Hindlimb muscle (tissue), 1 donor: ENCODE data around the gene TUBAL3. TPM values are rescaled to one million over a fixed set of nuclear protein-coding genes. Genes with fewer than 3 reads are reported as not detected.

Experiments
- DNase-seq: peaks from one replicate; pipeline ENCODE4 v3.0.0-alpha.2; 2013
- polyA plus RNA-seq: library from polyadenylated mRNA; unstranded; fragments of 120-200 nt; gene quantifications from one replicate; pipeline ENCODE4 v1.2.1, GENCODE V29; 2013; ENCODE audit not compliant: insufficient read length

TUBAL3 gene
- not detected for polyA plus RNA-seq

DNA sequence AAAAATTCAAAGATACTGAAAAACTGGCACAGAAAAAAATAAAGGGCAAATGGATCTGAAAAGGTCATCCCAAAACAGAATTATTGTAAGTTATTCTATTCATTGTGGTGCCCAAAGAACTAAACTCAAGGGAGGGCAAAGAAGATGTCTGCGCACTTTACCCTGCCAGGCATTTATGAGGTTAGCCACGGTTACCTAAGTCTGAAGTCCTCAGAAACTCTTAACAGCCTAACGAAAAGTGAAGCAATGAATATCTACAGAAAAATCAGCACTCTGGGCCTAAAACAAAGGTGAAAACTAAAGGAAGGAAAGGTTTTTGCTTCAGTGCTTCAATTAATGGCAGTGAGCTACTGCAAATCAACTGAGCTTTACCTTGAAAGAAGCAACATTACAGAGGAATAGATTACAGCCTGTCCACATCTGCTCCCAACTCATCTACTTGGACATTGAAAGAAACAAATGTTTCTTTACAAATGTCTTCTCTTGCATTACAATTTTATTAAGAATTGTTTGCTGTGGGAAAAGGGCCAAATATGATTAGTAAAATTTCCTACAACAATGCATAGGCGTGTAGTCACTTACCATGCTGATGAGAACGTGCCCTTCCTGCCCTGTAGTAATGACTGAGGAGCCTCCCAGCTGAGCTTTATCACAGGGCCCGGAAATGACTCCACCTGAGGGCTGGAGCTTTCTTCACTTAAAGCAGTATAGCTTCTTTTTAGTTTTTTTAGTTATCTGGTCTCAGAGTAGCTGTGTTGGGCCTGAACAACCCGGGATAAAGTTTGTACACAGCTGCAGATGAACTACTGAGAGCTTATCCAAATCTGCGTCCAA is at the start of gene TUBAL3:
Gene TUBAL3, minus strand, starts transcription at position 621 of the 834 bp plus-strand sequence. Its CDS starts 36 bp downstream, at position 585.
- DNase-seq: no peak

DNA sequence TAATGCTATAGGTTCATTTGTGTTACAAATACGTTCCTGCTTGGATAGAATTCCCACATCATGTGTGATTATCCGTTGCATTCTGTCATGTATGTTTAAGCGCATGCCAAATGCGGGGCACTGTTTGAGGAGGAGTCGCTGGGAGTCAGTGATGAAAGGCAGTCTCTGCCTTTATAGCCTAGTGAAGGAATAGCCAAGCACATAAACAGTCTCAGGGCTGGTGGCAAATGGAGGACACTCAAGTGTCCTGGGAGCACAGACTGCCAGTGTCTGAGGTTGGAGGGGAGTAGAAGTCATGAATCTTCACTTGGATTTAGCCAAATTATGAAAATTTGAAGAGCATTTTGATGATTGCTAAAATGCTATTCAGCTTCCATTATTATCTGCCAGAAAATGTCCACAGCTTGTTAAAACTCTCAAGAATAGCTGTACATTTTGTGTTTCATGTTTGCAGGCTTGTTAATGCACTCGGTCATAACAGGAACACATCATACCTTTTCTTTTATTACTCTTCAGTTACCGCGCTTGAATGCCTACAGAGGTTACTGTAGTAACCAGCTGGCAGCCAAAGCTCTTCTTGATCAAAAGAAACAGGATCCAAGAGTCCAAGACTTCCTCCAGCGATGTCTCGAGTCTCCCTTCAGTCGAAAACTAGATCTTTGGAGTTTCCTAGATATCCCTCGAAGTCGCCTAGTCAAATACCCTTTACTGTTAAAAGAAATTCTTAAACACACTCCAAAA is 49.3 kb upstream of the TUBAL3 start:
- no peak for DNase-seq

DNA sequence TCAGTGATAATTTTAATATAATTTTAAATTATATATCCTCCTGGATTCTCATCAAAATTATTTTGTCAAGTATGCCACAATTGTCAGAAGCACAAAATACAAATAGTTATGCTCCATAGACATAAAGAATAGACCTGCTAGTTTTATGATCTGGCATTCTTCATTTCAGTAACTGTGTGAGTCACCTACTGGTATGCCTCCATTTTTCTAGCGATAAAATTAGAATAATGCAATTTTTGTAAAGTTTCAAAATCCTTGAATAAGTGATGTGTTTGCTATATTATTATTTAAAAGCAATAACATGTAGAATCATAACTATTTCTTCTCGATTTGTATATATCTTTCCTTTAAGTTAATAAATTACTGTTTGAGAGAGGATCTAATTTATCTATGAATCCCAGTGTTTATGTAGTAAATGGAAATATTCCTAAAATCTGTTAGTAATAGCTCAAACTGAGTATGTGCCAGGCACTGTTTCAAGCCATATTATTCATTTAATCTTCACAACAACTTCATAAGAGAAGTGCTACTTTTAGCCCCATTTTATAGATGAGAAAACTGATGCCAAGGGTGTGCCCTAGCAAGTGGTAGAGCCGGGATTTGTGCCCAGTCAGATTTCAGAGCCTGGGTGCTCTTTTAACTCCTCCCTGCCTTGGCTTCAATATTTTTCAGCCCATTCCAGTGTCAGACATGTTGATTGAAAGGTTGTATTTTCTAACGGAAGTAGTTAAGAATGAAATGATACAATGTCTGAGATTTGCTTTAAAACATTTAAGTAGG is 46.2 kb upstream of the TUBAL3 start:
- no peak for DNase-seq

DNA sequence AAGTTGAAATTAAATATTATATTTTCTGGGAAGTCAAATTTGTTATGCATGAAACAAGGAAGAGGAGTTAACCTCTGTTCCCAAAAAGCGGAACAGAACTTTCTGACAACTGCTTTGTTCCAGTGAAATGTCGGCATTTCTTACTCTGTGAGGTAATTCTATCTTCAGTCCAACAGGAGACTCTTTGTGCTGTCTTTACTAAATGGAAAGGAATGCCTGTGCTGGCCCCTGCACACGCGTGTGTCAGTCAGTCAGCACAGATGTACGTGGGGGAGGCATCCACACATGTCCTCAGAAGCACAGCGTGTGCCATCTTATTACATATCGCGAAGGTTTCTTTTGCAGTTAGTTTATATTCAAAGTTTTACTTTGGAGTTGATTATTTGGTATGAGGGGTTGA is 45.2 kb upstream of the TUBAL3 start:
- peak; percentile 63 for DNase-seq

DNA sequence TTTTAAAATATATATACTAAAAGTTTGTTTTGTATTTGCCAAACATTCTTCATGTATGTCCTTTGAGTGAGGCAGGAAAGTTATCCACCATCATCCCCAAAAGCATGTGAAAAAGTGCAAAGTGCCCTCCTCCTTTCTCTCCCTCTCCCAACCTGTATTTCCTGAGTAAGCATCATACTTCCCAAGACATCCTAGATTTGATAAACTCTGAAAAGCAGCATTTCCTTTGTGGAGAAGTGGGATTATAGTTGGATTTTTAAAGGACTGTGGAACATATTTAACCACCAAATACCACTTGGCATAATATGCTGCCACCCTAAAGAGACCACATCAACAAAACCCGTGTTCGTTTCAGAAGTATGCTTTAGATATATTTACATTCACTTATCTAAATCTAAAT is 44.6 kb upstream of the TUBAL3 start:
- DNase-seq: no peak

DNA sequence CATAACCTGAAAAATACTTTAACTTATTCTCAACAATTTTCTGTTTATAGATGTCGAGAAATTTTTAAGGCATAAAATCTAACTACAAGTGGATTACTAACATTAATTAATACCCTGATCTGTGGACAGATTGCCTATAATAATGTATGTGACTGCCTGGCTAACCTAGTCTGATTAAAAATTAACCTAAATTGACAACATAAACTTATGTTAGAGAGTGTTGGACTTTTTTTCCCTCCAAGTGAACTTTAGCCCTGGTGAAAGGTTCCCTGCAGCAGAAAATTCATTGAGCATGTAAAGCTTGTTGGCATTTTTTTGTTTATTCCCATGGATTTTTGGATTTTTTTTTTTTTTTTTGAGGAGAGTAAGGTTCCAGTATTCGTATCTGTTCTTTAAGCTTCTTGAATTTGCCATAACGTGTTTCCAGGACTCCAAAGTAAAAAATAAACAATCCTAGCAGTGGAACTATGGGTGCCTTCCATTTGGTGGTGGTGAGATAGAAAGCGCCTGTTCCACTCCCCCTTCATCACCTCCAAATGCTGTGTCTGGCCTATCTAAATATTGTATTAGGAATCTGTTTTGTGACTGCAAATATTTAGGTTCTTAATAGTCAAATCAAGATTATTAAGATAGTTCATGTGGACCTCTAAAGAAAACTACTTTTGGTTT is 43.8 kb upstream of the TUBAL3 start:
- DNase-seq: no peak

DNA sequence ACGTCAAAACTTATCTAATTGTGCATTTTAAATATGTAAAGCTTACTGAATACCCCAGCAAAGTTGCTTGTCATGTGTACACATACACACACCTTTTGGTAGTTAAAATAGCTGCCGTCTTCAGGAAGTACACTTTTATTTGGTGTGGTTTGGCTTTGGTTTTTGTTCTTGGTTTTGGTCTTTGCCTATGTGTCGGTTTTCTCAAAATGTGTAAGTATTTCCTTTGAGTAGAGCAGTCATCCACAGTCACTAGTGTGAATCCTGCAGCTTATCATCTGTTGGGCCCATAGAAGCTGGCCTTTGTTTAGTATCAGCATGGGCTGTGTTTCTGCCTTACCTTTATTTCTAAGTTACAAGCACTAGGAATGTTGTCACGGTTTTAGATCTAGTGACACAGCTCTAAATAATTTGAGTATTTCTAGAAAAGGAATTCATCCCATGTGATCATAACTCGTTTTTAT is 43.0 kb upstream of the TUBAL3 start:
- peak; percentile 34 for DNase-seq

DNA sequence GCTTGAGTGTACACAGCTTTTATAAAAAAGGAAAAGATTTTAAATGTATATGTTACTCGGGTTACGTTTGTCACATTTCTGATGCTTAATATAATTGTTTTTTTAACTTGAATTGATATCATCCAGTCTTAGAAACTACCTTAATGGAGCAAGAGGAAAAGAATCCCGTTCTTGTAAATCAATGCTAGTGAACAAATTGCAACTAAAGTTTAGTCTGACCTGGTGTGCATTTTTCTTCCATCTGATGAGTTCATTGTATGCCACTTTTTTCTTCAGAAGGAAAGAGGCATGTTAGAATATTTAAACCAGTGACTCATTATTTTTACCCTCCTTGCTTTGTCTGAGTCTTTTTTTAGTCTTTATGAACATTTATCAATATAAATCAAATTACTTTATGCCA is 42.4 kb upstream of the TUBAL3 start:
- DNase-seq: no peak

DNA sequence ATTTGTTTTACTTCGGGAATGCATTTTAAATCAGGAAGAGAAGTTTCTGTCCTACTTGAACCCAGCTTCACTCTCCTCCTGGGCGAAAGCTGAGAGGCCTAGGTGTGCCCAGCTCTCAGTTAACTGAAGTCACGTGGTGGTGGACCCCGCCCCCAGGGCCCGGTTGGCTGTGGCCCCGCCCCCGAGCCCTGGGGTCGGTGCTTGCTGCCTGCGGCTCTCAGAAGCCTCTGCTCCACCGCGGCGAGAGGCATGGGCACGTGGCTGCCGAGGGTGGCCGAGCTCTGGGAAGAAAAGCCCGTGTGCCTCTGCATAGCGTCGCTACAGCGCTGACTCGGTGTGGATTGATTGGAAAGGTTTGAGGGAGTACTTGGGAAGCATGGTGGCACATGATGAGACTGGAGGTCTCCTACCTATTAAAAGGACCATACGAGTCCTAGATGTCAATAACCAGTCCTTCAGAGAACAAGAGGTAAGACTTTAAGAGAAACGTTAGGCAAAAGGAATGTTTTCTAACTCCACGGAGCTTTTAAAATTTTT is 41.8 kb upstream of the TUBAL3 start:
- DNase-seq: peak; percentile 93

DNA sequence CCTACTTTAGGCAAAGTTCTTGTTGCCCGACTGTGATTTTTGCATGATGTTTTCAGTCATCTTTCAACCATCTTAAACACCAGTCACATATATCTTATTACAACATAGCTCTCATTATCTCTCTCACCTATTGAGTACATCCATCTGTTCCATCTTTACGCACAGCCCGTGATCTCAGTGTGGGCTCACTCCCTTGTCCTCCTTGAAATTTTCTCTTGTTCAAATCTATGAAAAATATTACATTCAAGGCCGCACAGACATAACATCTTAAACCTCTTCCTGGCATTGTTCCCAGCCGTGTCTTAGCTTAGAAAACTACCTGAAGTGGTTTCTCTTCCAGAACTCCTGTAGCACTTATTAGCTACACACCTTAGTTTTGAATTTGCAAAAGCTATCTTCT is 40.4 kb upstream of the TUBAL3 start:
- DNase-seq: no peak

DNA sequence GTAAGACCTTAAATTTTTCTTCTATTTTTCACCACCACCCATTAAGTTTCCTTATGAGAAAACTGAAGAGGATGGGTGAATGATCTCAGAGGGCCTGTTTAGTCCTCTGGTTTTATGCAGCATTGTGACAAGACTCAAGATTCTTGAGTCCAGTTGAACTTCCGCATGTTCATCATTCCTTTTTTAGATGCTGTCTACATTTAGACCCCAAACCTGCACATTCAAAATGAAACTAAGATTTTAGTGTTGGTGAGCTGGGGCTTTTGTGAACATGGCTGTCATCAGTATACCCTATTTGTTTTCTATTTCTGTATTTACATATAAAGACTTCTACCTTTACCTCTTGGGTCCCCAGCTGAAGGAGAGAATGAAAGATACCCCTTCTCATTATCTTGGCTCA is 38.8 kb upstream of the TUBAL3 start:
- DNase-seq: no peak

DNA sequence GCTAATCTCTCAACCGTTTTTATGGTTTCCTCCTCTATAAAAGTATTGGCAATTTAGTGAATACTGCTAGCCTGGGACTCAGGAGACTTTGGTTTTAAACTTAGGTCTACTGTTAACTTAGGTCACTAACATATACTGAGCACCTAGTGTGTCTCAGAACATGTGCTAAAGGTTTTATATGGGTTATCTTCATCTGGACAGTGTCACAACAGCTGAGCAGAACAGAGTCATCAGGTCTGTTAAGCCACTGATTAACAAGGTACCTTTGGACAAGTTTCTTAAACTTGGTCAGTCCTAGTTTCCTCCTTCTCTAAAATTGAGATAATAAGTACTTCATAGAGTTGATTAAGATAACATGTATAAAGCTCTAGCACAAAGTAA is 38.4 kb upstream of the TUBAL3 start:
- DNase-seq: no peak

DNA sequence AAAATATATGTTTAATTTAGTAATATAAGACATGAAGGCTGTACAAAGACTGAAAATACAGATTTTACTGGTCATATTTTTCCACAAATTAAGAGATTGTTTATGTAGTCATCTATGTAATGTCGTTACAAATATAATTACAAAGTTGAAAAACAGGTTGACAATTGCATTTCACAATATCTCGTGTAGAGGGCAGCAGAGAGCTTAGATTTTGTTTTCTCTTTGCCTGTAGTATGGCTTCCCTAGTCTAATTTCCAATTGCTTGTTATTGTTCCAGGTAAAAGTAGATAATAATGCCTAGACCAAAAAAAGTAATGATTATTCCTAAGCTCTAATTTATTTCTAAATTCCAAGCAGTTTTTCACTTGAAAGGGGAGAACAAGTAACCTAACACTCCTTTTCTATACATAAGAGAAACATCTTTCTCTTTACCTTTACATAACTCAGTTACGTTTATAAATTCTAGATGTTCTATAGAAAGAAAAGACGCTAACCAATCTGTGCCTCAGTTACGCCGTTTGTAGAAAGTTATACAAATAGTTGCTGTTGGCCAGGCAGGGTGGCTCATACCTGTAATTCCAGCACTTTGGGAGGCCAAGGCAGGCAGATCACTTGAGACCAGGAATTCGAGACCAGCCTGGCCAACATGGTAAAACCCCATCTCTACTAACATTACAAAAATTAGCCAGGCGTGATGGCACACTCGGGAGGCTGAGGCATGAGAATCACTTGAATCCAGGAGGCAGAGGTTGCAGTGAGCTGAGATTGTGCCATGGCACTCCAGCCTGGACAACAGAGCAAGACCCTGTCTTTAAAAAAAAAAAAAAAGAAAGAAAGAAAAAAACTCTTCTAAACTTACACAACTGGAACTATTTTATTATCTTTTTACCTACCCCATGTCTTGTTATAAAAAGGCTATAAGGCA is 37.7 kb upstream of the TUBAL3 start:
- no peak for DNase-seq

DNA sequence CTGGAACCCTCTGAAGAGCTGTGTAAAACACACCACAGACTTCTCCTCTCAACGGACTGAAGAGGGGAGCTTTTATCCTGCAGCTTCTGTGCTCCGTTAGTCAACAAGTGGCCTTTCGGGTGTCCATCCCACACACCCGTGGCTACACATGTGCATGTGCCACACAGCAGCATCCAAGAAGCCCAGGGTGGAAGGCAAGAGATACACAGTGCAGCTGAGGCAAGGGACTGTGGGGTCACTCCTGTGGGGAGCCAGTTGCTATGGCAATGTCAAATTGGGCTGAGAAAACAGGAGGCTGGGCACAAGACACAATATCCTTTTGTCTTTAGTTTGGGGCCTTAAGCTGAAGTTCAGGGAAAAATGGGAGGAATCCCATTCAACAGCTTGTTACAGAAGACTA is 36.5 kb upstream of the TUBAL3 start:
- no peak for DNase-seq

DNA sequence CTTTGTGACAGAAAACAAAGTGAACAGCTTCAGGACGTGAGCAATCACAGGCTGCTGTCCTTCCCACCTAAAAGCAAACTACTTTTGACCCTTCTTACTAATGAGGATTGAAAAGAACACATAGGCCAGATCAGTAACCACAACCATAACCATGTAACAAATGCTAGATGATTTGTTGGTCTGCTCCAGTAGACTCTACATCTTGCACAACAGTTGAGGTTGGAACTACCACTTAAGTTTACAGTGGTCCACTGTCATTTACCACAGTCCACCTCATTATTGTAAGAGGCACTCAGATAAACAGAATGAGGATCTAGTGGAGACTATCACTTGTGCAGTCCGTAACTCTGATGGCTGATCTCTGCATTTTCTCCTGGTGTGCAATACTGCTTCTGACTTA is 35.6 kb upstream of the TUBAL3 start:
- DNase-seq: no peak

DNA sequence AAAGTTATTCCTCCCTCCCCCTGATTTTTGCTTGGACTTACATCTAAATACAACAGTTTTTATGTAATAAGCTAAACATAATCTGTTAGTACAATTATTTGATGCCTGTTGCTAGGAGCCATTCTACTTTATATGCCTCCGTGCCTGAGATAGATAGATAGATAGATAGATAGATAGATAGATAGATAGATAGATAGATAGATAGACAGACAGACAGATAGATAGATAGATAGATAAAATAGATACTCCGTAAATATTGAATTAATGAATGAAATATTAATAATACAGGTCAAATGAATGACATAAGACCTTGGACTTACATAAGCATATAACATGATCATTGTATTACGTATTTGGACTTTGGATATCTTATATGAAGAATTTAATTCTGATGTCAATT is 30.7 kb upstream of the TUBAL3 start:
- no peak for DNase-seq

DNA sequence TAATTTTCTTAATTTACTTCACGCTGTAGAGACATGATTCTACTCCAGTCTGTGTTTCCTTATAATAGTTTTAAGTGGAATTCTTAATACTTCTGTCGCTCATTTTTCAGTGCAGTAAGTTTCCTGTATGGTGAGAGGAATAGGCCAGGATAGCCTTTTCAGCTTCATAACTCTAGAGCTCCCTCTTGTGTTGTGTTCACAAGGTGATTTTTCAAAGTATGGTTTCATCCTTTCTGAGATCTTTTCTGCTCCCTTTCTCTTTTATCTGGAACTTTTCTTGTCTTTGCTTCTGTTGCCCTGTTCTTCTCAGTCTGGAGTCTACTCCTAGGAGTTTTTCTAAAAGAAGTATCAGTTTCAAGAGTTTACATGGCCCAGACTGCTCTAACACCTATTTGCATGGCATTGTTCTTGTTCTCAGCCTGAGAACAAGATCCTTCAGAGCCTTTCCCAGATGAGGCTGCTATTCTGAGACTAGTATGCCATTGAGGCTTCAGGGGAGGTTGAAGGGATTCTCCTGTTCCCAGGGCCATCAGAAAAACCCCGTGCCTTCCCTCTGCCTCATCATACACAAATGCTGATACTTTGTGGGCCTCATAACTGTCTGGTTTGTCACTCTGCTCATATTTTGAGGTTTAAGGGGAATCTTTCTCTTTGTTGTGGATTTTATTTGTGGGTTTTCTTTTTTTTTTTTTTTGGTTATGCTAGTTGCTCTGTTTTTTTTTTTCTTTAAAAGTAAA is 29.6 kb upstream of the TUBAL3 start:
- DNase-seq: no peak

DNA sequence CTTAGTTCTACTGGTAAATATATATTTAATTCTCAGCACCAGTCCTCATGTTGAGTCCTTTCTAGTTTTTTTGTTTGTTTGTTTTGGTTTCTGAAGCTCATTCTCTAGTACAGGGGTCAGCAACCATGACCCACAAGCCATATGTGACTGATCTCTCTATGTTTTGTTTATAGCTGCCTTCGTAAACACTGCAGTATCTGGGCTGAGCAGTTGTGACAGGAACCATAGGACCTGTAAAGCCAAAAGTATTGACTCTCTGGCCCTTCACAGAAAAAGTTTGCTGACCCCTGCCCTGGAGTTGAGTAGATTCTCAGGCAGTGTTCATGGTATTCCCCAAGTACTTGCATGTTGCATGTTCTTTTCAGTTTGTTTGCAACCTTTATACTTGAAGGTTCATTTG is 28.6 kb upstream of the TUBAL3 start:
- DNase-seq: no peak

DNA sequence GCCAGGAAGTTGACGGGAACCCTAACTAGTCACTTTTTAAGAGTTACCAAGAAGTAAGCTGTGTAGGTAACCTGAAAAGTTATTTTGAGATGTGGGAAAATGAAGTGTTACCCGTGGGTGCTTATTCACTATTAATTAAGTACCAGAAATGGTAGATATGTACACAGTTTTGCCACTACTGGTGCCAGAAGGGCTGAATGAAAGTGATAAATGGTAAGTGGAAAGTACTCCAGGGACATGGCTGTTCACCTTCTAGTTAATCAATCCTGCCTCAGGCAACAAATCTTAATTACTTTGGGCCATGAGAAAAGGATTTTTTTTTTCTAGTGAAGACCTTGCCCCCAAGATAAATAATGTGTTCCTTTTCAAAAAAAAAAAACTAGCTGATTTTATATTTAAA is 23.5 kb upstream of the TUBAL3 start:
- DNase-seq: no peak

DNA sequence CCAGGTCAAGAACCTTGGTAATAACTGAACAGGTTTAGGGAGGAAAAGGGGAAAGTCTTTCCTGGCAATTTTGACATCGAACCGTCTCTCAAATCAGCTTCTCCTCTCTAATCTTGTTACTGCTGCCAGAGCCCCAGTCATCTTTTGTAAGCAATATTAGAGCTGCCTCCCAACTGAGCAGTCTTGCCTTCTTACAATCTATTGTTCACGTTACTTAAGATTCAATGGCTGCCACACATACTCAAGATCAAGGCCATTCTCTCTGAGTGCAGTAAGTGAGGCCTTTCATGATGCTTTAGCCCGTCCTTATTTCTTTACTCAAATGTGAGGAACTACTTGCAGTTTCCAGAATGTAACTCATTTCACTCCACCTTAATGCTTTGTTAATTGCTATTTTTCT is 20.1 kb upstream of the TUBAL3 start:
- DNase-seq: no peak
